Germinal center (tissue), 1 donor: ENCODE results near the gene HSD11B2.

Source experiments
- DNase-seq: peaks from one replicate; pipeline ENCODE4 v3.0.0; 2012; ENCODE audit warnings: mixed read lengths, low spot score

Gene HSD11B2

DNA sequence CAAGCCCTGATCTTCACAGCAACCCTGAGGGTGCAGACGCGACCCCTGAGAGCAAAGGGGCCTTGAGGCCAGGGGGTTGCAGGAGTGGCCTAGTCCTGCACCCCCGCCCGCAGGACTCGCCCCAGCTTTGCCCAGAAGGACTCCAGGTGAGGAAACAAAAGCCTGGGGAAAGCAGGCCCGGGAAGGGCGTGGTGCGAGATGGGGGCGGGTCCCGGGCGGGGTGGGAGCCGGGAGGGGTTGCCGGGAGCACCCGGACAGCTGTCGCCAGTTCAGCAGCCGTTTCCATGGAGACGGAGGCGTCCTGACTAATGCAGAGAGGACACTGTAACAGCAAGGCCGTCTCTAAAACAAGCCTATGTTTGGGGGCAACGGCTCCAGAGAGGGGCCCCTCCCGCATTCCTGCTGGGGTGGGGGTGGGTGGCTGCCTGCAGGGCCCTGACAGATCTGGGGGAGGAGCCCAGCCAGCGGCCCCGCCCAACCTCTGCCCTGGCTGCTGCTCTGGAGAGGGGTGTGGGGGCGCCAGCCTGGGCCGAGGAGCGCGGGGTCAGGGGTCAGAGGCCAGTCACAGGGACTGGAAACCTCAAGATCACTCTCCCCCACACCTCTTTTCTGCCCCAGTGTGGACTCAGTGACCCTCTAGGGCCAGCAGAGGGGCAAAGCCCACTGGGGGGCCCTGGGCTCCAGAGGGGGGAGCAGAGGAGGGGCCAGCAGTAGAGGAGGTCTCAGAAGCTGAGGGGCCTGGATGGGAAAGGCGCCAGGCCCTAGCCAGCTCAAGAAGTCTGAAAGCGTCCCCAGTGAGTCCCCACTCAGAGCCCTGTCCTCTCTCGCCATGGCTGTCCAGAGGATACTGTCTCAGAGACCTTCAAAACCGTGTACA lies 34.5 kb upstream of the HSD11B2 start:
- DNase-seq, result no peak

DNA sequence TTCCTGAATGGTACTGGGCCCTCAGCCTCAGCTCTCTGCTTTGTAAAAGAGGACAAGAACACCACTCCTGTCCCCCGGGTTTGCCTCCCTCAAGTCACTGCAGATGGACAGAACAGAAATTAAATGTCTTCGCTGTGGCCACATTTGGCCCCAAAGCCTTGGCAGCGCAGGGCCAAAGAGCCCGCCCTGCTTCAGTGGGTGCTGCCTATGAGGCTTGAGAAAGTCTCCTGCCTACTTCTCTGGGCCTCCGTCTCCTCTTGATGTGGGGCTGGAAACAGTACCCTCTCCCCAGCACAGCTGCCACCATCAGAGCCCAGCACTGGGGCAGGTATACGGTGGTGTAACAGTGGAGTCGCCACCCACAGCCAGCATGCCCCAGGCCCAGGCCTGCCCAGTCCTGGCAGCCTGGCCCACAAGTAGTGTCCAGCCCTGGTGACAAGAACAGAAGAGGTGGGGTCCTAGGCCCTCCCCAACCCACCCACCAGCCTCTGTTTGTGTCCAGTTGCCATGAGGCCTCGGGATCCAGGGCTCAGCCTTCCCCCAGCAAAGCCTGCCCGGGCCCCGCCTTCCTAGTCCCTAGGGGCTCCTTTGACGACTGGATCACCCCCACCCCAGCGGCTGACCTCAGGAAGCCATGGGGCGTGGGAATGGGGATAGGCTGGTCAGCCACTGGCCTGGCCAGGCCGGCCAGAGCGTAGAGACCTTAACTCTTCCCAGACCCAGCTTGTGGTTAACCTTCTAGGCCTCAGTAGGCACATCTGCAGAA lies 33.7 kb upstream of the HSD11B2 start:
- DNase-seq, result no peak

DNA sequence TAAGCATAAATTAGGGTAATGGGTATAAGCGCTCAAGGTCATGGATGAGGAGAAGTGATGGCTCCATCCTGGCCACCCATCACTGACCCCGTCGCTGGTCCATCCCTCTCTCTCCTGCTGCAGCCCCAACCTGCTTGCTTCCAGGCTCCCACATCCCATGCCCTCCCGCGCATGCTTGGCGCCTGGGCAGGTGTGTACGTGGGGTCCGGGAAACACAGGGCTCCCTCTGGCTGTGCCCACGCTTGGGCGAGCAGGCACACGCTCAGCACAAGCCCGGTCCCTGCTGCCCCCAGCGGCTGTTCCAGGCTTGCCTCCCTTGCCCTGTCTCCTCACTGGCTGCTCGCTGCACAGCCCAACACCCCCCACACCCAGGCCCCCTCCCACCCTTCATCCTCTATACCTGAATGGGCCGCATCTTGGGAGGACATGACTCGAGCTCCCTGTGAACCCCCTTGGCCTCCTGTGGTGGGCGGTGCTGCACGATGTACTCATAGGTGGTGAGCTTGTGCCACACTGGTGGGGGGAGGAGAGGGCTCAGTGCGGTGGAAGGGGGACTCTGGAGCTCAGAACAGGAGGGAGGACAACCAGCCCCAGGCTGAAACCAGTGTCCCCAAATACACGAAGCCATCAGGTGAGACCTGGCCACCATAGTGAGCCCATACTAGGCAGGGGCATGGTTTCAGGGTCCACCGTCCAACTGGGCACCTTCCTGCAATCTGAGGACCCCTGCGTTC lies 32.9 kb upstream of the HSD11B2 start:
- no peak for DNase-seq

DNA sequence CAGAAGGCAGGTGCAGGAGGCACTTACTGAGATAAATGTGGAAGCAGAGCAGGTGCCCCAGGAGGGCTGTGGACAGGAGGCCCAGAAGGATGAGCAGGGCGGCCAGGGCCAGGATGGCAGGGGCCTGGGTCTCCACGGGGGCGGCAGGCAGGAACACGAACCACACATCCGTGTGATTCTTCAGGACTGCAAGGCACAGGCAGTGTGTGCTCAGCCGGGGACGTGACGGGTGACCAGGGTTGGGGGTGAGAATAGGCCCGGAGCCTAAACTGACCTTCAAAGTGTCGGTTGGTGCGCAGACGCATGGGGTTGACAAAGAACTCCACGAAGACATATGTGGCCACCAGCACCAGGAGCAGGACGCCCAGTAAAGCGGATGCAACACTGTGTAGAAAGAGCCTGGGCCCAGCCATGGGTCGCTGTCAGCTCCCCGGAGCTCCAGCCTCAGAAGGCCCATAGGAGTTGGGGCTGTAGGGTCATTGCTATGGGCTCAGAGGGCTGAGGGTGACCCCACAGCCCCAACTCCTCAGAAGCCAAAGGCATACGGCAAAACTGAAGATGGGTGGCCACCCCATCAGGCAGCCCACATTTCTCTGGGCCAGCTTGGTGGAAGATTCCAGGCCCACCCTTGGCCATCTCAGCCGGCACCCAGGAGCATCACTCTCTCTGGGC lies 32.2 kb upstream of the HSD11B2 start:
- DNase-seq, result no peak

DNA sequence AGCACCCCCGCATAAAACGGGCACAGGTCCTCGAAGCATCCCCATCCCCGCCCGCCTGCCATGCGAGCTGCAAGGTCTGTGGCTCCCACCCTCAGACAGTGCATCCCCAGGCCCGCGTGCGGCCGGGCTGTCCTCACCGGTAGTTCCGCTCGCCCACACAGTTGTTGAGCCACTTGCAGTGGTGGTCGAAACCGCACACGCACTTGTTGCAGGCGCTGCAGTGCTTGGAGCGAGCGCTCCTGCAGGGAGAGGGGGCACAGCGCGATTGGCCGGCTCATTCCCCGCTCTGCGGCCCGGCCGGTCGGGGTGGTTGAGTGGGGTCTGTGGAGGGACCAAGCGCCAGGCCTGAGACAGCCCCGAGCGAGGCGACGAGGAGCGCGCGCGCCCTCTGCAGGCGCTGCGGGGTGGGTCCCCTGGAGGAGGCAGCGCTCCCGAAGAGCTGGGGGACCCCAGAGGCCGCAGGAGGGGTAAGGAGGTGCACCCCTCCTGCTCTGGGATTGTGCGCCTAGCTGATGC lies 31.6 kb upstream of the HSD11B2 start:
- DNase-seq, result peak; percentile 79

DNA sequence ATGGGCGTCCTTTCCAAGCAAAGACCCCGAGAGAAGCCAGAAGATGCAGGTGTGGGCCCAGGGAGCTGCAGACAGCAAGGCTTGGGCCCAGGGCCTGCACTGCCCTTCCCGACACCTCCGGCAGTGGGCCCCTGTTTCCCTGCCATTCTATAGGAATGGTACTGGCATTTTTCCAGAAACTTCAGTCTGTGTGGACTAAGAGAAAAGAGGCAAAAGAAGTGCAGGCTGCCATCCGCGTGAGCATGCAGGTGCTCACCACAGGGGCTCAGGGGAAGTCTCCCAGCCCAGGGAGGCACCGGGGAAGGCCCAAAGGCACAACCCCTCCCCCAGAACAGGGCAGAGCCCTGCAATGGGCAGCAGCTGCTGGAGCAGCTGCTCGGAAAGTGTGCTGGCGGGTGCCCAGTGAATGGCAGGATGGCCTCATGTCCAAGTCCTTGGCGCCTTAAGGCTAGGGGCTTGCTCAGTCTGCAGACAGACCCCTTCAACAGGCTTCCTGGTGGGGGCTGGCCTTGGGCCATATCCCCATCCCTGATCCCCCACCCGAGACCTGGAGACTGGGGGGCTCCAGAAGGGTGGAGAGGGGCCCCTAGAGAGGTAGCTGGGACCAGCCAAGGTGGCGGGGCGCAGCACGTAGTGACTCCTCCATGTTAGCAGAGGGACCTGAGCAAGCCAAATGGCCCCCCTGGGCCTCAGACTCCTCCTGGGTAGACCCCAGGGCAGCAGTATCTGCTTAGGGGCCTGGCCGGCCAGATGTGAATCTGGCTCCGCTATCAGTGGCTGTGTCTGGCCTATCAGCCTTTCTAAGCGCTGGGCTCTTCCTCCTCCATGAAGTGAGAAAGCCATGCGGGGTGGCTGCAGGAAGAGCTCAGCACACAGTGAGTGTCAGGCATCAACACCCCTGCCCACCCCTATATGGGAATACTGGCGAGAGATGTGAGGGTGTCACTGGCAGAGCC lies 30.9 kb upstream of the HSD11B2 start:
- DNase-seq, result no peak

DNA sequence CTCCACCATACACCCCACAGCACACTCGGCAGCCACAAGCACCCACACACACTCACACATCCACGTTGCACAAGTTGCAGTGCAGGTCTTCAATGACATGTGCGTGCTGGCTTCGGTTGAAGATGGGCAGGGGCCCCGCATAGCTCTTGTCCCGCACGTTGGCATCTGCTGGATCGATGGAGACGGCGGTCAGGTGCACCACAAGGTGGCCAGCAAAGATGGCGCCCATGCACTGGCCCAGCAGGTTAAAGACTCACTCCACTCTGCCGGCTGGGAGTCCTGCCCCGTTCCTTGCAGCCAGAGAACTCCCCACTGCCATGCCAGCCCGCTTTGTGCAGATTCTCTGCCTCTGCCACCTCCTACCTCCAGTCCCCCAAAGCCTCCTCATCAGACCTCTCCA lies 30.0 kb upstream of the HSD11B2 start:
- no peak for DNase-seq

DNA sequence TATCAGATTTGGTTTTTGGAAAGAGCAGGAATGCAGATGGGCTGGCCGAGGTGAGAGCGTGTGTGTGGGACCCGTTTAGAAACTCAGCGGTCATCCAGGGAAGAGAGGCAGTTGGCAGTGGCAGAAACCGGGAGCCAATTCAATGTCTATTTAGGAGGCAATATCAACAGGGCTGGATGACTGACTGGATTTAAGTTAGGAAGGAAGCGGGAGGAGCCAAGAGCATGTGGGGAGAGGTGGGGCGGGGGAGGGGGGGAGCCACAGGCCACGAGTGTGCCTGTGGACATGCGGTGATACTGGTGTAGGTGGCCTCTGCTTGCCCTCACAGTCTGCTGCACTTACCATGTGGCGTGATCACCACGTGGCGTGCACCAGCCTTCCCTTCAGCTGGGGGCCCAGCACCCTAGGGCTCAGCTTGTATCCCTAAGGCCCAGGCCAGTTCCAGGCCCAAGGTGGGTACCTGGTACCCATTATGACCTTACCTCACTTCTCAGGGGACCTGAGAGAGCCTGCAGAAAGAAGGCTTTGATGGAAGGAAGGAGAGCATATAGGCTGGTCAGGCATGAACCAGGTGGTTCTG lies 26.9 kb upstream of the HSD11B2 start:
- DNase-seq, result no peak

DNA sequence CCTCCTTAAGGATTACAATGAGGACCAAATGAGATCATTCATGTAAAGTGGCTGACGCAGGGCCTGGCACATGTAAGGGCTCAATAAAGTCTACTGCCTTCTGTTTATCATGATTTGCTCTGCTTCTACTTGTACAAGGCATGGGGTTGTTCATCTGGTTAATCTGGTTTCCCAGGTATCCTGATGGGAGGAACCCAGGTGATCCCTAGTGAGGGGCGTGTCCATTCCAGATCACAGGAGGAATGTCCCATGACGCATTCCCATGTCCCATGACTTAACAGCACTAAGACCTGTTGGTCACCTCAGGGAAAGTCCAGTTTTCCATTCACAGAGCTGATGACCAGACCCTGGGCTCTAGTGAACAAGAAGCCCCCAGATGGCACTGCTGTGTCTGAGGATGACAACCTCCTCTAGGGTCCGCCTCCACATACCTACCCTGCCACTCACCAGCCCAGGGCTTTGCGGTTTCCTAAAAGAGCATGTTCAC lies 26.1 kb upstream of the HSD11B2 start:
- no peak for DNase-seq

DNA sequence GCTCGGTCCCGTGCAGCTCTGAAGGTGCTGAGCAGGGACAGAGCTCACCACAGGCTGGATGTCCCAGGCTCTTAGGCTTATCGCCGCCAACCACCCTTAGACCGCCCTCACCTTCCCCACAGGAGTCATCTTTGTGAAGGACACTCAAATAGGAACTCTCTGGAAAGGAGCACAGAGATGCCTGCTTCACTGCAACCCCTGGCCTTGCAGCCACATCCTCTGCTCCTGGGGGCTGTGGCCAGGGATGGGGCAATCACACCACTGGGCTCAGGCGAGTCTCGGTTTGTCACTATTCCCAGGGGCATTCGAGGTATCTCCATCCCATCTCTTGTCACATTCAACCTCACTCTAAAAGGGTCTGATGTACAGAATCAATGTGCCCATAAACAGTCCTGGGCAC lies 25.6 kb upstream of the HSD11B2 start:
- DNase-seq, result no peak

DNA sequence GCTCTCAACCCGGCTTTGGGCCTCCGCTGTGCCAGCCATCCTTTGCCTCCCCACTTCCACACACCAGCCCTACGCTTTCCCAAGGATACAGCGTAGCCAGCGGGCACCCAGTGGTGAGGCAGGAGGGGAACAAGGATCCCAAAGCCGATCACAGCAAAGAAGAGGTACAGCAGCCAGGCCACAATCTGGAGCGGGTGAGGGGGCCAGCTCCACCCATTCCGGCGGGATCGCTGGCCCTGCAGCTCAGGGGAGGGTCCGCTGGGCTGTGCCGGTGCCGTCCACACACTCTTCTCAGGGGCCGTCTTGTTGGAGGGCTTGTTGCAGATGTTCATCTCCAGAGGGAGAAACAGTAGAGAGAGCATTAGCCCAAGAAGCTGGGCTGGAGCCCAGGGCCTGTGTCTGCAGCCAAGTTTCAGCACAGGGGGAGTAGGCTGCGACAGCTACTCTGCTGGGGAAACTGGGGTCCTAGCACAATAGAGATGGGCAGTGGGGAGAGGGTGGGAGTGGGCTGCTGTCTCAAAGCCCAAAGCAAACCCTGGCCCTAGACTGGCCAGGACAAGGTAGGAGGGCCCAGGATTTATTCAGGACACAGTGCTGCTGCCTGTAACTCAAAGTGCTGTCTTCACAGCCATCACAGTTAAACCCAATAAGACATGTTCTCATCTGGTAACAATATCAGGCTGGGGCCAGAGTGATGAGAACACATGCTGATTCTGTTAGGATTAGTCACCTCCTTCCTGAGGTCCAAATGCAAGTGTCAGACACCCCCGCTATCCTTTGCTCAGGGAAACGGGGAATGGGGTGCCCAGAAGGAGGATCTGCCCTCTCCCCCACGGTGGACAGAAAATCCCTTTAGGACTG lies 24.6 kb upstream of the HSD11B2 start:
- DNase-seq, result no peak

DNA sequence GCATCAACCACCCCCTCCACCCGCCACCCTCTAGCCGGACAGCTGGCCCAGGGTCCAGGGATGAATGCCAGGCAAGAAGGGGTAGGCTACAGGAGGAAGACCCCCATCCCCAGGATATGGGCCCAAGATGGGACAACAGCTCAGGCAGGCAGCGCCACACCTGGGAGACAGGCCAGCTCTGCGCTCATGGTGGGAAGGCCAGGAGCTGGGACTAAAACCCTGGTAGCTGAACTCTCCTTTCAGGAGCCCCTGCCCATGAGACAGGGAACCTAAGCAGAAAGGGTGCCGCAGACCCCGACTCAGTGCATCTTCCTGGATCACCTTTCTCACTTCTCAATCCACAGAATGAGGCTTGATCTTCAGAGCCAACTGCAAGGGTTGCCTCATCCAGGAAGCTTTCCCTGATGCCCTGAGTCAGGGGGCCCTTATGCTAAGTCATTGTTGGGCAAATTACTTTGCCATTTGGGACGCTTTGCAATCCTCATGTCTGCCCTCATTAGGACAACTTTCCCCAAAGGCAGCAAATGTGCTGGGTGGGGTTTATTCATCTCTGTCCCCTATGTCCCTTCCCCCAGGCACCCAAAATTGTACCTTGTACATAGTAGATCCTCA lies 23.6 kb upstream of the HSD11B2 start:
- no peak for DNase-seq

DNA sequence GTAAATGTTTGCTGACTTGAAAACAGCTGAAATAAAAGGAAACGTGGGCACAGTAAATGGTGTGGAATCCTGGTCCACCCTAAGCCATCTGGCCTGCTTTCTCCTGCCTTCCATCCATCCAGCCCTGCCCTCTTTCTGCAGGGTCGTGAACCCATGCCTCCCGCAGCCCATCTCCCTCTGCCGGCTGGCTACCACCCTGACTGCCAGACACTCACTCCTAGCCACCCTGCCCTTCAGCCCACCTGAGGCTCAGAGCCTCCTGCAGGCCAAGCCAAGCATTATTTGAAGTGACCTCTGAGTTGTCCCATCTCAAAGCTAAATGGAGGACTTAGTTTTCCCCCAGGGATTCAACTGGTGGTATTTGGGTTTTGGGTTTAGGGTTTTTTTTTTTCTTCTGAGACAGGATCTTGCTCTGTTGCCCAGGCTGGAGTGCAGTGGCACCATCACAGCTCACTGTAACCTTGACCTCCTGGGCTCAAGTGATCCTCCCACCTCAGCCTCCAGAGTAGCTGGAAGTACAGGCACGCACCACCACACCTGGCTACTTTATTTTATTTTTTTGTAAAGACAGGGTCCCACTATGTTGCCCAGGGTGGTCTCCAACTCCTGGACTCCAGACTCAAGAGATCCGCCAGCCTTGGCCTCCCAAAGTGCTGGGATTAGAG lies 23.0 kb upstream of the HSD11B2 start:
- DNase-seq, result no peak

DNA sequence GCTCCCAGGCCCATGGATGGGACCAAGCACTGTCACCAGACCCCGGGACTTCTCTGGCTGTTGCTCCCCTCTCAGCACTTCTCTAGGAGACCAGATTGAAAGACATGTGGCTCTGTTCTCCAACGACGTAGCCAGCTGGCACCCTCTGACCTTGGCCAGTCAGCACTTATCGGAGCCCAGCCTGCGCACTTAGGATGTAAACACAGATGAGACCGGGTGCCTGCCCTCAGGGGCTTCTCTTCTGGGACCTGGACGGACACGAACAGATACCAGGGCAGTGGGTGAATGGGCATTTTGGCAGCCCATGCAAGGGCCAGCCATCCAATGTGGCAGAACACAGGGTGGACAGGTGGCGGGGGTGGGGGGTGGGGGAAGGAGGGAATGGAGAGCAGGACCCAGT lies 21.3 kb upstream of the HSD11B2 start:
- no peak for DNase-seq

DNA sequence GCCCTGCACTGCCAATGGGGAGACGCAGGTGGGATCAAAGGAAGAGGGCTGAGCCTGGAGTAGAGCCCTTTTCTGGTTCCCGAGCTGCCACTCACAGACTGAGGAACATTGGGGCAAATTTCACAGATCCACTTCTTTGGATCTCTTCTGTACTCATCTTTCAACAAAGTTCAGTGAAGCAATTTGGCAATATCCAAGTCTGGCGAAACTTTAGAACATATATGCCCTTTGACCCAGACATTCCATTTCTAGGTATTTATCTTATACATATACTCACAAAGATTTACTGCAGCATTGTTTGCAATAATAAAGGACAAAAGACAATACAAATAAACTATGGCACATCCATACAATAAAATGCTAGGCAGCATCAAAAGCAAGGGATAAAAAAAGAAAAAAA lies 19.6 kb upstream of the HSD11B2 start:
- no peak for DNase-seq

DNA sequence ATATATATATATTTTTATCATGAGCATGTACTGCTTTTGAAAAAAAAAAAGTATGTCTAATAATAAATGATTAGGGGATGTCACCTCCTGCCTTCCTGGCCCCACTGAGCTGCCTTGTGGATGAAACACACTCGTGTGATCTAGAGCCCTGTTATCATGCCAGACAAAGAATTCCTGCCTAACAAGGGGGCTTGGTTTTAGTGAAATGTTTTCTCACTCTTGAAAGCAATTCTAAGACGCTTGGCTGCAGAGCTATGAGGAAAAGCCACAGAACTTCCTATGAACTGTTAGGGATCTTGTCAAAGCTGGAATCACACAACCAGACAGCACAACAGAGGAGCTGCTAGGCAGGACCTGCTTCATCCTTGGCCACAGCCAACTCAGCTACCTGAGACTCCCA lies 18.6 kb upstream of the HSD11B2 start:
- no peak for DNase-seq

DNA sequence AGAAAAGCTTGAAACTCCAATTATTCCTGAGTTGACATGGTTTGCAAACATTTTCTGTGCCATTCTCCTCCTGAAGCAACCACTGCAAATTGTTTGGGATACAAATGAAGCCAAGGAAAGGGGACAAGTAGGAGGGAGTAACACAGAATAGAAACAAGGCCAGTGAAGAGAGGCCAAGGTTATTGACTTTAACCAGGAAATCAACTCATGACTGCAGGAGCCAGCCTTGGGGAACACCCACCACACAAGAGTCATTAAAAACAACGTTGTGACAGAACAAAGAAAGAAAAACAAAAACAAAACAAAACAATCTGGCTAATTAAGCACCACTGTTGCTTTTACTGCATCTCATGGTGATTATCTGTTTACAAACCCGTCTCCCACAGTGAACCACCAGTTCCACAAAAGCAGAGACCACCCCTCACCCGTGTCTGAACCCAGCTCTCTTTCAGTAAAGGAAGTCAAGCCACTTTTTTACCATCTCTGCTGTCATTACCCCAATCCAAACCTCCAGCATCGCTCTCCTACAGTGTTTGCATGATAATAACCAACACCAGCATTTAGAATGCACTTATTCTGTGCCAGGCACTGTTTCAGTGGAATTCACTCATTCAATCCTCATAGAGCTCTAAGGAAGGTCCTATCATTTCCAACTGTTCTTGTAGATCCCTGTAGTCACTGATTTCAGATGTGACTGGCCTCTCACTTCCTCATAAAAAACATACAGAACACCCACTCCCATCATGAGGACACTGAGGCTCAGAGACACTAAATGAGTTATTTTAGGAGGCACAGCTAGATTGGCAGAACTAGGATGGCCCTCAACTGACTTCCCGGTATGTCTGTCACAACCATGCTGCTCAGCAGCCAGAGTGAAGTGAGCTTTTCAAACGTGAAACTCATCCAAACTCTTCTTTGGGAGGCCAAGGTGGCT lies 16.7 kb upstream of the HSD11B2 start:
- no peak for DNase-seq
